SJSA1 (cell line): ENCODE data around the gene OXA1L. TPM values are rescaled to one million over a fixed set of nuclear protein-coding genes. Genes with fewer than 3 reads are reported as not detected.
"Not testable (repeated sequence)": the region's sequence is repeated elsewhere in the genome, so short reads cannot be mapped to it uniquely, and the experiment has no call there.

Source experiments
- DNase-seq, 2 experiments: peaks; one replicate each; pipeline ENCODE4 v3.0.0-alpha.2; 2015 to 2020; ENCODE audit warnings: low spot score in 2 of 2, low read depth in 1 of 2
- H3K27ac ChIP-seq: fragments of 250-450 bp; sonication (Bioruptor Pico); 2 replicates; pipeline ENCODE4 v1.5.1; 2020; ENCODE audit warnings: mild to moderate bottlenecking, moderate library complexity
- H3K27me3 ChIP-seq: fragments of 250-450 bp; sonication (Bioruptor Pico); replicated peaks from 2 replicates; pipeline ENCODE4 v1.5.1; 2020; ENCODE audit warnings: mild to moderate bottlenecking, moderate library complexity
- H3K36me3 ChIP-seq: fragments of 250-450 bp; sonication (Bioruptor Pico); 2 replicates; pipeline ENCODE4 v1.5.1; 2020; ENCODE audit warnings: mild to moderate bottlenecking
- H3K4me1 ChIP-seq: fragments of 250-450 bp; sonication (Bioruptor Pico); replicated peaks from 2 replicates; pipeline ENCODE4 v1.6.1; 2021; ENCODE audit warnings: mild to moderate bottlenecking
- H3K4me3 ChIP-seq: fragments of 250-450 bp; sonication (Bioruptor Pico); 2 replicates; pipeline ENCODE4 v1.5.1; 2020; ENCODE audit warnings: mild to moderate bottlenecking
- H3K9me3 ChIP-seq: fragments of 250-450 bp; sonication (Bioruptor Pico); replicated peaks from 2 replicates; pipeline ENCODE4 v1.5.1; 2020; ENCODE audit warnings: mild to moderate bottlenecking
- total RNA-seq: library from RNA; depleted of rRNA; stranded (reverse); fragments of >200 nt; shearing (Covaris generic); gene quantifications from 2 replicates; pipeline ENCODE4 v1.2.3, GENCODE V29; 2014

OXA1L gene
- total RNA-seq, 1 experiment from 2014 or later: 54.4 TPM

GRCh38 chr14:22774011-22774706, 7.7 kb downstream of the OXA1L start:
- Histone ChIP-seq H3K9me3 (no peaks in the 10 kb centered on the region), H3K4me1 (no peaks in the 10 kb centered on the region), H3K27ac (no peak overlapping the region), H3K27me3 (no peaks in the 10 kb centered on the region), H3K36me3 (peaks cover 55% of the 10 kb centered on the region), H3K4me3 (no peak overlapping the region)
- no peak for DNase-seq

- no peaks in the 10 kb centered on the region for H3K9me3 ChIP-seq
- H3K4me3 ChIP-seq: no peak overlapping the region
- DNase-seq: no peak
- no peaks in the 10 kb centered on the region for H3K4me1 ChIP-seq
- no peaks in the 10 kb centered on the region for H3K27me3 ChIP-seq
- peaks cover 35% of the 10 kb centered on the region for H3K36me3 ChIP-seq
- H3K27ac ChIP-seq: no peak overlapping the region
Measured at GRCh38 chr14:22776215-22776614, 9.7 kb downstream of the OXA1L start.

DNA sequence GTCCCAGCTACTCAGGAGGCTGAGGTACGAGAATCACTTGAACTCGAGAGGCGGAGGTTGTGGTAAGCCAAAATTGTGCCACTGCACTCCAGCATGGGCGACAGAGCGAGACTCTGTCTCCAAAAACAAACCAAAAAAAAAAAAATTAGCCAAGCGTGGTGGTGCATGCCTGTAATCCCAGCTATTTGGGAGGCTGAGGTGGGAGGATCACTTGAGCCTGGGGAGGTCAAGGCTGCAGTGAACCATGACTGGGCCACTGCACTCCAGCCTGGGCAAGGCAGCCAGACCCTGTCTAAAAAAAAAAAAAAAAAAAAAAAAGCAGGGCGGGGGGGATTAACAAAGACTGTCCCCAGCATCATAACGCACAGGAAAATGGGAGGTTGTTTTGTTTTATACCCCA, 10.4 kb downstream of the OXA1L start:
- not testable (repeated sequence) for H3K4me3 ChIP-seq, H3K27ac ChIP-seq, DNase-seq, H3K4me1 ChIP-seq, H3K9me3 ChIP-seq, H3K27me3 ChIP-seq
- peaks cover 28% of the 10 kb centered on the region for H3K36me3 ChIP-seq

- peaks cover 19% of the 10 kb centered on the region for H3K36me3 ChIP-seq
Measured at GRCh38 chr14:22778084-22778483, 11.6 kb downstream of the OXA1L start.

DNA sequence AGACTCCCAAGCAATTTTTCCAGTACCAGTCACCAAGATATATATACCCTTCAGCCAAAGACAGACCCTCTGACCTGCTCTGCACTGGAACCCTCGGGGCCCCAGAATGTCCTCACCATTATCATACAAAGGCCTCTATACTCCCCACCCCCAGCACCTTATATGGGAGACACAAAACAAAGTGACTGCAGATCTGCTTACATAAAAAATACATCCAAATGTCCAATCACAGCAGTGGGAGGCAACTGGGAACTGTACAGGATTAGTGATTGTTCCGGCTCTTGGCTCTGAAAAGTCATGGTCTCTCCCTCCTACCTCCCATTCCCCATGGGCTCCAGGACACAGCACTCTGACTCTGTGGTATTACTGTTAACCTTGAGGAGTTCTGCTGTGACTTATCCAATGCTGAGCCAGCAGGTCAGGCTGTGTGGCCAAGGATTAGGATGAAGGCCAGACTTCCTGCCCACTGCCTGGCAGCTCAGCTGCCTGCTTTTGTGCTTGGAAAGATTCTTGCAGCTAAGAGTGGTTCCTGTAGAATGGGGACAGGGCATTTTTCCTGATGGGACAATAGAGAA, 13.7 kb downstream of the OXA1L start:
- no peak overlapping the region for H3K4me3 ChIP-seq
- no peak overlapping the region for H3K27ac ChIP-seq
- DNase-seq: no peak
- H3K4me1 ChIP-seq: no peaks in the 10 kb centered on the region
- H3K9me3 ChIP-seq: no peaks in the 10 kb centered on the region
- H3K27me3 ChIP-seq: no peaks in the 10 kb centered on the region
- no peaks in the 10 kb centered on the region for H3K36me3 ChIP-seq

More at GRCh38 chr14:22778084-22778483, 11.6 kb downstream of the OXA1L start:
- no peak overlapping the region for H3K4me3 ChIP-seq
- H3K4me1 ChIP-seq: no peaks in the 10 kb centered on the region
- no peaks in the 10 kb centered on the region for H3K9me3 ChIP-seq
- DNase-seq: no peak
- no peak overlapping the region for H3K27ac ChIP-seq
- H3K27me3 ChIP-seq: no peaks in the 10 kb centered on the region

DNA sequence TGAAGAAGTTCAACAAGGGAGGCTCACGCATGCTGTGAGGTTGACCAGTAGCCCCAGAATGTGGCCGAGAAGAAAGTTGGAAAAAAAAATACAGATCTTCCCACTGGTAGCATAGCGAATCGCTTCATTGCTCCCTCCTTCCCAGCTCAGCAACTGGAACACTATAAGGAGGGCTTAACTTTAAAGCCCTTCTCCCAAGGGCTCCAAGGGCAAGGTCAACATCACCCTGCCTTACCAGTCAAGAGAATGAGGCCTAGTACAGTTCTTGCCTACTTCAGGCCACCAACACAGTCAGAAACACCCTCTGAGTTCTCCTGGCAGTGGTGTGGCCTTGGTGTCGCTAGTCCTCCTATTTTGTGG, 14.4 kb downstream of the OXA1L start:
- no peaks in the 10 kb centered on the region for H3K9me3 ChIP-seq
- H3K4me1 ChIP-seq: no peaks in the 10 kb centered on the region
- no peaks in the 10 kb centered on the region for H3K36me3 ChIP-seq
- H3K27ac ChIP-seq: no peak overlapping the region
- no peak overlapping the region for H3K4me3 ChIP-seq
- no peak for DNase-seq
- H3K27me3 ChIP-seq: no peaks in the 10 kb centered on the region

GRCh38 chr14:22781301-22781991, 15.0 kb downstream of the OXA1L start:
- H3K4me1 ChIP-seq: no peaks in the 10 kb centered on the region
- no peak for DNase-seq

GRCh38 chr14:22786685-22787084, 20.2 kb downstream of the OXA1L start:
- no peaks in the 10 kb centered on the region for H3K36me3 ChIP-seq
- H3K9me3 ChIP-seq: no peaks in the 10 kb centered on the region
- no peak overlapping the region for H3K27ac ChIP-seq
- no peaks in the 10 kb centered on the region for H3K27me3 ChIP-seq
- DNase-seq: no peak
- H3K4me1 ChIP-seq: no peaks in the 10 kb centered on the region
- no peak overlapping the region for H3K4me3 ChIP-seq

More at GRCh38 chr14:22781301-22781991, 15.0 kb downstream of the OXA1L start:
- Histone ChIP-seq H3K27me3 (no peaks in the 10 kb centered on the region), H3K36me3 (no peaks in the 10 kb centered on the region), H3K4me3 (no peak overlapping the region), H3K27ac (no peak overlapping the region), H3K9me3 (no peaks in the 10 kb centered on the region)

DNA sequence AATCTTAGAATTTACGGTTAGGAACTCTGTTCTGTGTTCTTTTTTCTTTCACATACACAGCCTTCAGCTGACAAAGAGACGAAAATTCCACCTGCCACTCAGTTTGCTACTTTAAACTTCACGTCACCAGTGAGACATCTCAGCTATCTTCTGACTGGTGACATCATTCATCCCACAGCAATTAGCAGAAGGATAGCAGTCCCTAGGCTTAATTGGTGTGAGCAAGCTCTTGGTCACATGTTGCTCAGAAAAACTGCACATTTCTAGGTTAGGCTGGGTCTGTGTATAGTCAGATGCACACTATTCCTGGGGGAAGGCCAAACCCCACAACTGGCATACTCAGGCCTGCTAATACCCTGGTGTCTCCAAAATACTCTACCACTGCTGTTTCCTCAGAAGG, 24.8 kb downstream of the OXA1L start:
- DNase-seq: no peak
- no peaks in the 10 kb centered on the region for H3K4me1 ChIP-seq
- H3K9me3 ChIP-seq: no peaks in the 10 kb centered on the region
- no peak overlapping the region for H3K27ac ChIP-seq
- no peak overlapping the region for H3K4me3 ChIP-seq
- H3K36me3 ChIP-seq: no peaks in the 10 kb centered on the region
- no peaks in the 10 kb centered on the region for H3K27me3 ChIP-seq

GRCh38 chr14:22792158-22792557, 25.7 kb downstream of the OXA1L start:
- no peak overlapping the region for H3K27ac ChIP-seq
- H3K9me3 ChIP-seq: no peaks in the 10 kb centered on the region
- no peak overlapping the region for H3K4me3 ChIP-seq
- H3K36me3 ChIP-seq: no peaks in the 10 kb centered on the region
- no peaks in the 10 kb centered on the region for H3K27me3 ChIP-seq
- no peak for DNase-seq
- H3K4me1 ChIP-seq: no peaks in the 10 kb centered on the region

- H3K36me3 ChIP-seq, H3K9me3 ChIP-seq: not testable (repeated sequence)
Measured at GRCh38 chr14:22793550-22793949, 27.1 kb downstream of the OXA1L start.

GRCh38 chr14:22793976-22794375, 27.5 kb downstream of the OXA1L start:
- no peaks in the 10 kb centered on the region for H3K9me3 ChIP-seq
- H3K4me1 ChIP-seq: no peaks in the 10 kb centered on the region
- H3K4me3 ChIP-seq: no peak overlapping the region
- no peaks in the 10 kb centered on the region for H3K36me3 ChIP-seq
- no peaks in the 10 kb centered on the region for H3K27me3 ChIP-seq
- H3K27ac ChIP-seq: no peak overlapping the region
- DNase-seq: no peak

More at GRCh38 chr14:22793550-22793949, 27.1 kb downstream of the OXA1L start:
- not testable (repeated sequence) for H3K4me3 ChIP-seq, H3K4me1 ChIP-seq, DNase-seq, H3K27me3 ChIP-seq, H3K27ac ChIP-seq

- no peak overlapping the region for H3K27ac ChIP-seq
- no peaks in the 10 kb centered on the region for H3K4me1 ChIP-seq
- H3K36me3 ChIP-seq: no peaks in the 10 kb centered on the region
- H3K9me3 ChIP-seq: no peaks in the 10 kb centered on the region
- DNase-seq: no peak
- no peaks in the 10 kb centered on the region for H3K27me3 ChIP-seq
- no peak overlapping the region for H3K4me3 ChIP-seq
Measured at GRCh38 chr14:22794551-22794951, 28.1 kb downstream of the OXA1L start.

DNA sequence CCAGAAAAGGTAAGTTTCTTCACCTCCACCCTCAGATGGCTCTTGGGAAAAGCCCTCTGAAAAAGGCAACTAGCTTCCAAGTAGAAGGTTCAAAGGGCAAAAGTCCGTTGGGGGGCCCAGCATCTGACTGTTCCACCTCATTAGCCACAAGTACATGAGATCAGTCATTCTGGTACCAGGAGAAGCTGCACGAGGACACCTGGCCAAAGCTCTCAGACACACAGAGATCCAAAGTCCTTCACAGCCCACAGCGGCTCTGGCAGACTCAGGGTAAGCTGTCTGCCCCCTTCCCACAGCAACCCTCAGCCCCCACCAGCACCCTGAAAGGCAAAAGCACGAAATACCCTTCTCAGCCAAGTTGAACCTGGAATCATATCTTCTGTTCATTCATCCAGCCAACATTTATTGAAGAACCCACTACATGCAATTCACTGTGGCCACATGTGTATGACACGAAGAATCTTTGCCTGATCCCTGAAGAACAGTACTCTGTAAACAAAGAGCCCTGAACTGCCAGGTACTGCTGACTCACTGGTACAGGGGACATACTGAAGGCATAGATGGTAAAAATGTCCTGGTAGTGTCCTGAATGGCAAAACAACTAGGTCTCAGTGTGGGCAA, 29.7 kb downstream of the OXA1L start:
- Histone ChIP-seq H3K27ac (no peak overlapping the region), H3K36me3 (no peaks in the 10 kb centered on the region)

More for the DNA sequence above, 29.7 kb downstream of the OXA1L start:
- no peak for DNase-seq
- H3K9me3 ChIP-seq: no peaks in the 10 kb centered on the region
- H3K4me3 ChIP-seq: no peak overlapping the region
- no peaks in the 10 kb centered on the region for H3K27me3 ChIP-seq
- H3K4me1 ChIP-seq: no peaks in the 10 kb centered on the region
